BJ (cell line): ENCODE results near the gene USP31. TPM values are rescaled to one million over a fixed set of nuclear protein-coding genes. Genes with fewer than 3 reads are reported as not detected.

Source experiments
- CTCF ChIA-PET: fragments of 350-600 bp; formaldehyde crosslinking; extraction: SDS; loops from one replicate; lab custom pipeline; 2021; ENCODE audit warnings: antibody characterized with exemption, inconsistent platforms; lab: Yijun Ruan, JAX
- POLR2A ChIA-PET: fragments of 300-600 bp; sonication (Branson Sonifier 250); formaldehyde crosslinking; extraction: SDS; loops from one replicate; lab custom pipeline; 2021; ENCODE audit warnings: antibody characterized with exemption; lab: Charles Lee
- DNase-seq: peaks from one replicate; pipeline ENCODE4 v3.0.0-alpha.2; 2011; ENCODE audit warnings: low read depth
- H3K27me3 ChIP-seq: 2 replicates; pipeline ENCODE4 v1.6.0; 2011; ENCODE audit warnings: low read length; ENCODE audit not compliant: control insufficient read depth, insufficient read depth
- H3K36me3 ChIP-seq: 2 replicates; pipeline ENCODE4 v1.5.1; 2011; ENCODE audit warnings: low read length; ENCODE audit not compliant: control insufficient read depth, insufficient read depth
- H3K4me3 ChIP-seq: 2 replicates; pipeline ENCODE4 v1.5.1; 2011; ENCODE audit warnings: low read depth, mild to moderate bottlenecking, control low read depth, low read length
- polyA plus RNA-seq: library from polyadenylated mRNA; depleted of rRNA; stranded (reverse); fragments of >200 nt; gene quantifications from 2 replicates; pipeline ENCODE4 v1.2.3, GENCODE V29; 2011
- TF ChIP-seq, protein P1 (sequence below): IDR thresholded peaks from 2 replicates; pipeline ENCODE4 v1.5.1; 2011; ENCODE audit warnings: low read depth, mild to moderate bottlenecking, control low read depth, inconsistent platforms, low read length, moderate library complexity; ENCODE audit not compliant: insufficient read depth

Gene USP31
- polyA plus RNA-seq, 1 experiment, result 5.4 TPM

DNA sequence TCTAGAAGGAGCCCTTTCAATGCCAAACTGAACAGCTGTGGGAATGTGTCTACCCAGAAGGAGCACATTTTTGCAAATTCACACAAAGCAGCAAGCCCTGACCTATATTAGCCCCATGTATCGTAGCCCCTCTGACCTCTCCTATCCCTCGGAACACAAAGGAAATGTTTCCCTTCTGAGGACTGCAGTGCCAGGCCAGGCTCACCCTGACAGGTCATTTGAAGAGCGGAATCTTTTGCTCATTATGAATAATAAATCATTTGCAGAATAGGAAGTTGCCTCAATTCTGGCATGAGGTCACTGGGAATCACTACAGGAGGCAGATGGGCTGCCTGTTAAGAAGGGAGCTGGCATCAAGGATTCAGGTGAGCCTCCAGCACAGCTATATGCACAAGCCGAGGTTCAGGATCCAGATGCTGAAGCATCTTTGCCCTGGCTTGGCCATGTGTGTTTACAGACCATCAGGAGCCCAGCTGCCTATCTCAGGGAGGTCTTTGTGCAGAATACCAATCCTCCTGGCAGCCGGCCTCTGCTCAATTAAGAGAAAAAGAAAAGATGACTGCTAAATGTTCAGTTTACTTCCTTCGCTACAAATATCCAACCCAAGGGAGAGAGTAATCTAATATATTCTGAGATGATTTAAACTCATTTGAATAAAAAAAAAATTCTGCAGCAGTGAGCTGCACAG, 119.4 kb downstream of the USP31 start:
- CTCF ChIA-PET, result interaction anchor here (0.7 to 1.3 kb wide), 2 partner anchors 18 to 24 kb away, joined by 3 to 5 read pairs; no protein-coding TSS in a partner anchor
- no peaks in the 10 kb centered on the region for H3K36me3 ChIP-seq
- TF ChIP-seq, protein P1, sequence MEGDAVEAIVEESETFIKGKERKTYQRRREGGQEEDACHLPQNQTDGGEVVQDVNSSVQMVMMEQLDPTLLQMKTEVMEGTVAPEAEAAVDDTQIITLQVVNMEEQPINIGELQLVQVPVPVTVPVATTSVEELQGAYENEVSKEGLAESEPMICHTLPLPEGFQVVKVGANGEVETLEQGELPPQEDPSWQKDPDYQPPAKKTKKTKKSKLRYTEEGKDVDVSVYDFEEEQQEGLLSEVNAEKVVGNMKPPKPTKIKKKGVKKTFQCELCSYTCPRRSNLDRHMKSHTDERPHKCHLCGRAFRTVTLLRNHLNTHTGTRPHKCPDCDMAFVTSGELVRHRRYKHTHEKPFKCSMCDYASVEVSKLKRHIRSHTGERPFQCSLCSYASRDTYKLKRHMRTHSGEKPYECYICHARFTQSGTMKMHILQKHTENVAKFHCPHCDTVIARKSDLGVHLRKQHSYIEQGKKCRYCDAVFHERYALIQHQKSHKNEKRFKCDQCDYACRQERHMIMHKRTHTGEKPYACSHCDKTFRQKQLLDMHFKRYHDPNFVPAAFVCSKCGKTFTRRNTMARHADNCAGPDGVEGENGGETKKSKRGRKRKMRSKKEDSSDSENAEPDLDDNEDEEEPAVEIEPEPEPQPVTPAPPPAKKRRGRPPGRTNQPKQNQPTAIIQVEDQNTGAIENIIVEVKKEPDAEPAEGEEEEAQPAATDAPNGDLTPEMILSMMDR, result no peak
- POLR2A ChIA-PET, result no interaction called here
- H3K27me3 ChIP-seq, result no peaks in the 10 kb centered on the region
- no peak for DNase-seq
- no peak overlapping the region for H3K4me3 ChIP-seq

DNA sequence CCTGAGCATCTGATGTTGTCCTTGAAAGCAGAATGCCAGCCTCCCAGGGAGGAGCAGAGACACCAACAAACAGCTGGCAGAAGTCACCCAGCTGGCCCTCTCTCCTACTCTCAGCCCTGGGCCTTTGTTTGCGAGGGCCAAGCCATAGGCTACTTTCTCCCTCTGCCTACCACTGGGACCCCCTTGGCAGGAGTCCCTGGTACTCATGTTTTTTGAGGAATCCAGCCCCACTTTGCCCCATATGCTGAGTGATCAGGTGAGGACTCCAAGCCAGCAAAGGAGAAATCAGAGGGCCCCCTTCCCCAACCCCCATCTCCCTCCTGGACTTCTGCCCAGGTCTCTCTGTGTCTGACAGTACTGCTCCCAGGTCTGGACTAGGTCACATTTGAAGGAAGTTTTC, 121.9 kb downstream of the USP31 start:
- Histone ChIP-seq H3K36me3 (no peaks in the 10 kb centered on the region), H3K4me3 (no peak overlapping the region), H3K27me3 (no peaks in the 10 kb centered on the region; the same call in 1 of the 2 replicates)
- TF ChIP-seq, protein P1, result no peak
- ChIA-PET CTCF (no interaction called here), POLR2A (no interaction called here)
- no peak for DNase-seq

DNA sequence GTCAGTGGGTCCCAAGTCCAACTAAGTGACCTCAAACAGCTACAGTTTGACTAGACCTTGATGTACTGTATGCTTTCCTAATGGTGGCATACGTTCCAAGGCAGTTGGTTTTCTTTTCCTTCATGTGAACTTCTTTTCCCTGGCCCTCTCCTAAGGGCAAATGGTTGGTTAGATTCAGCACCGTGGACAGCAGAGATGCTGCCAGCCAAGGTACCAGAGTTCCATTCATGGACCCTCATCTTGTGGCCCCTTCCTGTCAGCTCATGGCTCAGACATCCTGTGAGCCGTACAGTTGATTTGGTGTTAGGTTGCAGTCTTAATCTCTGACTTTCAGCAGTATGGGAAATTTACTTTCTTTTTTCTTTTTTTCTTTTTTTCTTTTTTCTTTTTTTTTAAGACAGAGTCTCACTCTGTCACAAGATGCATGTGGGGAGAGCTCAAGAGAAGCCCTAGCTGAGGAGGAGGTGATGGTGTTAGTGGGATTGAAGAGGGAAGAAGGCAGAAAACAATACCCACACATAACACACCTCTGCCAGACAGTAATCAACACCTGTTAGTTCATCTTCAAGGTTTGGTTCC, 122.4 kb downstream of the USP31 start:
- DNase-seq, result no peak
- TF ChIP-seq, protein P1, result no peak
- Histone ChIP-seq H3K4me3 (no peak overlapping the region), H3K36me3 (no peaks in the 10 kb centered on the region), H3K27me3 (no peaks in the 10 kb centered on the region; the same call in 1 of the 2 replicates)
- CTCF ChIA-PET, result no interaction called here
- POLR2A ChIA-PET, result no interaction called here

DNA sequence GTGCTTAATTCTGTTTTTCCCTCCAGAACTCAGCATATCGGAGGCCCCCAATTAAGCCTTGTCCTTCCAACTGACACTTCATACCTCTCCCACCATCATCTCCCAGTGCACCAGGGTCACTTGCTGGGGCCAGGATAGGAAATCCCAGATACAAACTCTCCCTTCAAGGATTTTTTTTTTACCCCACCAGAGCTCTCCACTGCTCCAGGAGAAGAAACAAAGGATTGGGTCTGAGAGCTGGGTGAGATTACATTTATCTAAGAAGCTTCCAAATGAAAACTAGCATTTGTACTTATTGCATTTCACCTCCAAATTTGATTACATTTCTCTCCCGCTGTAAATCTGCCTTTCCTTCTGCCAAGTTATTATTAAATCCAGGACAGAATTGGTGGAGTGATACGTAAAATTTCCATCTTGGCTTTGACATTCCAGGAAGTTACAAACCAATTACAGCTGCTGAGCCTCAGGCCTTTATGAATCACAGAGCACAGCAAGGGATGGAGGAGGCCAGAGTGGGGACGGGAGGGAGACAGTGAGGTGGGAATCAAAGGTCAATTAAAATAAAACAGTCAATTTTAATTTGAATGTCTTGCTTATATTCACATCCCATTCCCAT, 123.5 kb downstream of the USP31 start:
- no peaks in the 10 kb centered on the region; the same call in 1 of the 2 replicates for H3K27me3 ChIP-seq
- DNase-seq, result peak; percentile 15
- no peaks in the 10 kb centered on the region for H3K36me3 ChIP-seq
- ChIA-PET POLR2A (no interaction called here), CTCF (no interaction called here)
- TF ChIP-seq, protein P1, result no peak
- H3K4me3 ChIP-seq, result no peak overlapping the region

DNA sequence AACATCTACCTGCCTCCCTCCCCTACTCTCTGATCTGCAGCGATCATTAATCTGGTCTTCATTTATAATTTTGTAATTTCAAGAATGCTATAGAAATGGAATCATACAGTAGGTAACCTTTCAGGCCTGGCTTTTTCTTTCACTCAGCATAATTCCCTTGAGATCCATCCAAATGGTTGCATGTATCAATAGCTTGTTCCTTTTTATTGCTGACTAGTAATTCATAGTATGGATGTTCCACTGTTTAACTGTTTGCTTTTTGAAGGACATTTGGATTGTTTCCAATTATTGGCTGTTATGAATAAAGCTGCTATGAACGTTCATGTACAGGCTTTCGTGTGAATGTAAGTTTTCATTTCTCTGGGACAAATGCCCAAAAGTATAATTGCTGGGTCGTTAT, 125.2 kb downstream of the USP31 start:
- Histone ChIP-seq H3K36me3 (no peaks in the 10 kb centered on the region), H3K4me3 (no peak overlapping the region), H3K27me3 (no peaks in the 10 kb centered on the region; the same call in 1 of the 2 replicates)
- POLR2A ChIA-PET, result no interaction called here
- CTCF ChIA-PET, result no interaction called here
- no peak for DNase-seq
- TF ChIP-seq, protein P1, result no peak
